Raji (cell line): ENCODE results near the gene ENO4.

ENCODE experiments used
- POLR2A ChIP-seq: IDR thresholded peaks from 2 replicates; pipeline ENCODE4 v1.6.1; 2011; ENCODE audit warnings: low read depth, low read length, control low read depth; ENCODE audit not compliant: insufficient read depth

ENO4 gene

GRCh38 chr10:116848032-116848943, 1.0 kb upstream of the ENO4 start:
- no peak for TF ChIP-seq POLR2A

GRCh38 chr10:116848944-116849247, 403 bp upstream of the ENO4 start:
- TF ChIP-seq POLR2A, result no peak; the same call in 1 of the 2 replicates

GRCh38 chr10:116850058-116850611, 836 bp downstream of the ENO4 start:
- no peak for TF ChIP-seq POLR2A

- no peak for TF ChIP-seq POLR2A
These were observed 2.9 kb downstream of the ENO4 start for GRCh38 chr10:116852246-116852645.

GRCh38 chr10:116853287-116853686, 4.0 kb downstream of the ENO4 start:
- TF ChIP-seq POLR2A, result no peak

- TF ChIP-seq POLR2A, result no peak
These were observed 4.4 kb downstream of the ENO4 start for GRCh38 chr10:116853701-116854100.

- TF ChIP-seq POLR2A, result no peak
These were observed 7.9 kb downstream of the ENO4 start for GRCh38 chr10:116857156-116857555.

- TF ChIP-seq POLR2A, result no peak
These were observed 12.5 kb downstream of the ENO4 start for GRCh38 chr10:116861796-116862195.

- TF ChIP-seq POLR2A, result no peak
These were observed 15.1 kb downstream of the ENO4 start for GRCh38 chr10:116864436-116864835.

GRCh38 chr10:116866066-116866465, 16.8 kb downstream of the ENO4 start:
- no peak for TF ChIP-seq POLR2A

- no peak for TF ChIP-seq POLR2A
These were observed 17.8 kb downstream of the ENO4 start for GRCh38 chr10:116866987-116867595.

- no peak for TF ChIP-seq POLR2A
These were observed 18.9 kb downstream of the ENO4 start for GRCh38 chr10:116868198-116868676.

- no peak for TF ChIP-seq POLR2A
These were observed 19.4 kb downstream of the ENO4 start for GRCh38 chr10:116868722-116869121.

GRCh38 chr10:116870949-116871348, 21.6 kb downstream of the ENO4 start:
- TF ChIP-seq POLR2A, result no peak

- no peak for TF ChIP-seq POLR2A
These were observed 23.8 kb downstream of the ENO4 start for GRCh38 chr10:116873134-116873533.

- no peak for TF ChIP-seq POLR2A
These were observed 26.6 kb downstream of the ENO4 start for GRCh38 chr10:116875897-116876296.
